B cell (primary cell): ENCODE data around the gene HNRNPLL. TPM values are rescaled to one million over a fixed set of nuclear protein-coding genes. Genes with fewer than 3 reads are reported as not detected.

Experiments used
- ATAC-seq: fragments of 200-7000 bp; cut with Tn5 transposase; one replicate; pipeline ENCODE4 v1.10.0; 2021; ENCODE audit warnings: low read depth, mild to moderate bottlenecking, moderate number of reproducible peaks, moderate library complexity
- CTCF ChIA-PET: fragments of 350-600 bp; sonication (Branson Sonifier 250); formaldehyde crosslinking; loops from one replicate; lab custom pipeline; 2021; ENCODE audit warnings: antibody characterized with exemption, inconsistent platforms; lab: Charles Lee
- POLR2A ChIA-PET: fragments of 350-600 bp; sonication (Branson Sonifier 250); formaldehyde crosslinking; loops from one replicate; lab custom pipeline; 2021; ENCODE audit warnings: antibody characterized with exemption; lab: Charles Lee
- DNase-seq: peaks from one replicate; pipeline ENCODE4 v3.0.0; 2013
- H2AFZ ChIP-seq: 2 replicates; pipeline ENCODE4 v1.6.1; 2012; ENCODE audit warnings: mild to moderate bottlenecking, low read depth, low read length; ENCODE audit not compliant: insufficient read depth, poor library complexity, severe bottlenecking
- H3K27ac ChIP-seq, 2 donors: 1 replicate in 1 of 2; 2 replicates in 1 of 2; pipeline ENCODE4 v1.5.1; 2012 to 2013; ENCODE audit warnings: low read length in 2 of 2, mild to moderate bottlenecking in 2 of 2, moderate library complexity in 1 of 2
- H3K27me3 ChIP-seq, 4 experiments: fragments of 200-600 bp in 1 of 4; sonication (generic) in 1 of 4; replicated peaks in 1 of 4; 1 replicate in 2 of 4; 2 replicates in 2 of 4; pipeline versions ENCODE4 v1.6.1 to v1.7.0; 2013 to 2016; ENCODE audit warnings: low read length in 3 of 4, mild to moderate bottlenecking in 2 of 4, mixed read lengths in 1 of 4, moderate library complexity in 1 of 4; ENCODE audit not compliant: insufficient read depth in 4 of 4, control insufficient read depth in 3 of 4; ENCODE audit errors: control extremely low read depth in 1 of 4
- H3K36me3 ChIP-seq, 2 experiments: replicated peaks in 1 of 2; 1 replicate in 1 of 2; 2 replicates in 1 of 2; pipeline versions ENCODE4 v1.6.1 to v1.7.1; 2013; ENCODE audit warnings: low read length in 1 of 2; ENCODE audit not compliant: insufficient read depth in 2 of 2, control insufficient read depth in 1 of 2; ENCODE audit errors: control extremely low read depth in 1 of 2, extremely low read depth in 1 of 2
- H3K4me1 ChIP-seq, 2 donors: fragments of 200-600 bp in 1 of 2; sonication (generic) in 1 of 2; 1 replicate in 1 of 2; 2 replicates in 1 of 2; pipeline versions ENCODE4 v1.5.1 to v1.6.1; 2013 to 2017; ENCODE audit warnings: low read length in 2 of 2; ENCODE audit not compliant: control insufficient read depth in 2 of 2, insufficient read depth in 2 of 2
- H3K4me2 ChIP-seq: replicated peaks from 2 replicates; pipeline ENCODE3; 2012; ENCODE audit warnings: mild to moderate bottlenecking, low read depth, low read length; ENCODE audit not compliant: poor library complexity, severe bottlenecking
- H3K4me3 ChIP-seq, 5 experiments: fragments of 200-600 bp in 1 of 5; sonication (generic) in 1 of 5; 1 replicate in 3 of 5; 2 replicates in 2 of 5; pipeline versions ENCODE4 v1.5.1 to v1.7.0; 2011 to 2016; ENCODE audit warnings: low read length in 4 of 5, mild to moderate bottlenecking in 4 of 5, low read depth in 2 of 5, control low read depth in 1 of 5, moderate library complexity in 1 of 5; ENCODE audit not compliant: insufficient read depth in 1 of 5; ENCODE audit errors: control extremely low read depth in 1 of 5, extremely low read depth in 1 of 5
- H3K79me2 ChIP-seq: fragments of 200-600 bp; sonication (generic); one replicate; pipeline ENCODE4 v1.6.0; 2016; ENCODE audit warnings: low read length; ENCODE audit not compliant: control insufficient read depth, insufficient read depth
- H3K9ac ChIP-seq: fragments of 200-600 bp; sonication (generic); 2 replicates; pipeline ENCODE4 v1.6.1; 2017; ENCODE audit warnings: mild to moderate bottlenecking, low read length, moderate library complexity
- H3K9me3 ChIP-seq, 3 donors: one replicate each; pipeline versions ENCODE4 v1.6.1 to v1.7.1; 2013; ENCODE audit warnings: low read length in 2 of 3; ENCODE audit not compliant: control insufficient read depth in 2 of 3, insufficient read depth in 1 of 3; ENCODE audit errors: control extremely low read depth in 1 of 3
- H4K20me1 ChIP-seq: 2 replicates; pipeline ENCODE4 v1.6.0; 2012; ENCODE audit warnings: mild to moderate bottlenecking, low read length; ENCODE audit not compliant: insufficient read depth, control insufficient read depth, poor library complexity, severe bottlenecking
- H3K27ac Mint-ChIP-seq: one replicate; pipeline ENCODE4 v1.8.0; 2021; ENCODE audit warnings: mixed read lengths
- H3K27me3 Mint-ChIP-seq: one replicate; pipeline ENCODE4 v1.8.0; 2021; ENCODE audit warnings: mixed read lengths
- H3K4me1 Mint-ChIP-seq: one replicate; pipeline ENCODE4 v1.8.0; 2021; ENCODE audit warnings: mixed read lengths
- H3K4me3 Mint-ChIP-seq: one replicate; pipeline ENCODE4 v1.8.0; 2021; ENCODE audit warnings: mixed read lengths
- H3K9me3 Mint-ChIP-seq: one replicate; pipeline ENCODE4 v1.8.0; 2022; ENCODE audit warnings: mixed read lengths; ENCODE audit not compliant: insufficient read depth
- CTCF ChIP-seq: fragments of 200-600 bp; IDR thresholded peaks from one replicate; pipeline ENCODE4 v1.8.0; 2022; ENCODE audit warnings: antibody characterized with exemption, mild to moderate bottlenecking
- EZH2 ChIP-seq: IDR thresholded peaks from 2 replicates; pipeline ENCODE4 v1.6.1; 2012; ENCODE audit warnings: borderline replicate concordance, low read depth, mild to moderate bottlenecking, moderate library complexity, low read length; ENCODE audit not compliant: insufficient read depth, poor library complexity, severe bottlenecking
- WGBS: methylation state at CpG from one replicate; pipeline ENCODE4 v1.1.5; 2013; ENCODE audit warnings: missing lambda C conversion rate; ENCODE audit not compliant: insufficient coverage; 5-methylcytosine and 5-hydroxymethylcytosine counted together
- intact Hi-C: fragments of 100-400 bp; cut with micrococcal nuclease; formaldehyde crosslinking; loops from one replicate; pipeline ENCODE4 v1.10.0; 2022
- polyA plus RNA-seq: library from polyadenylated mRNA; depleted of rRNA; stranded (reverse); fragments of >200 nt; gene quantifications from 2 replicates; pipeline ENCODE4 v1.2.3, GENCODE V29; 2012
- total RNA-seq, 2 donors: library from RNA; stranded (reverse); fragments of 120-200 nt in 1 of 2; gene quantifications; 1 replicate in 1 of 2; 2 replicates in 1 of 2; pipeline versions ENCODE4 v1.2.3 to v1.2.4, GENCODE V29; 2013 to 2022

The HNRNPLL gene
- total and polyA plus RNA-seq, 2 donors (not counting 1 experiment from before 2014, with no cell fraction given) = 2.1 to 6.7 TPM

DNA sequence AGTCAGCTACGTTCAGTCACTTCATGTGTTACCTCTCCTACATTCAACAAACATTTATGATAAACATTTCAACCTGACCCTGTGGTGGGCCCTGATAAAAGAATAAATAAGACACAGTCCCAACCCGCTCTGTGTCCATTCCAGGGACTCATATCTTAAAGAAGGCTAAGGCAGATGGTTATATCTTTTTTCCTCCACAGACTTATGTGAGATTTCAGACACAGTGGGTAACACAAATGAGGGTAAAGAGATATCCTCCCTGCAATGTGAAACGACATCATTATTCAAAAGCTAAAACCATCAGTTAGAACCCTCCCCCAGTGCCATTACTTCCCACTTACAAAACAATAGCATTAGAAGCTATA, 11.1 kb upstream of the HNRNPLL start:
- Histone ChIP-seq H3K27ac (no peak overlapping the region), H3K79me2 (no peaks in the 10 kb centered on the region), H3K4me2 (no peak overlapping the region), H4K20me1 (no peaks in the 10 kb centered on the region), H3K9me3 (peaks cover 0 to 4% (median 0%) of the 10 kb centered on the region in 3 donors), H2AFZ (no peak overlapping the region), H3K4me1 (no peaks in the 10 kb centered on the region), H3K4me3 (no peak overlapping the region), H3K27me3 (peaks cover 2 to 61% (median 56%) of the 10 kb centered on the region in 4 experiments), H3K36me3 (no peaks in the 10 kb centered on the region), H3K9ac (no peak overlapping the region)
- DNase-seq (no peak), ATAC-seq (no peak)
- ChIA-PET CTCF (interaction anchor here (1.3 to 1.4 kb wide), 2 partner anchors 32 to 39 kb away, joined by 3 to 5 read pairs; no protein-coding TSS in a partner anchor), POLR2A (no interaction called here)
- no peak overlapping the region for H3K4me3 Mint-ChIP-seq
- H3K27ac Mint-ChIP-seq = no peak overlapping the region
- TF ChIP-seq CTCF (no peak), EZH2 (no peak)
- intact Hi-C loops = no loop called here
- 100% methylated on average over 1 of the region's 3 CpGs for WGBS
- H3K9me3 Mint-ChIP-seq = no peaks in the 10 kb centered on the region
- H3K4me1 Mint-ChIP-seq = peaks cover 1% of the 10 kb centered on the region
- H3K27me3 Mint-ChIP-seq = peaks cover 84% of the 10 kb centered on the region

DNA sequence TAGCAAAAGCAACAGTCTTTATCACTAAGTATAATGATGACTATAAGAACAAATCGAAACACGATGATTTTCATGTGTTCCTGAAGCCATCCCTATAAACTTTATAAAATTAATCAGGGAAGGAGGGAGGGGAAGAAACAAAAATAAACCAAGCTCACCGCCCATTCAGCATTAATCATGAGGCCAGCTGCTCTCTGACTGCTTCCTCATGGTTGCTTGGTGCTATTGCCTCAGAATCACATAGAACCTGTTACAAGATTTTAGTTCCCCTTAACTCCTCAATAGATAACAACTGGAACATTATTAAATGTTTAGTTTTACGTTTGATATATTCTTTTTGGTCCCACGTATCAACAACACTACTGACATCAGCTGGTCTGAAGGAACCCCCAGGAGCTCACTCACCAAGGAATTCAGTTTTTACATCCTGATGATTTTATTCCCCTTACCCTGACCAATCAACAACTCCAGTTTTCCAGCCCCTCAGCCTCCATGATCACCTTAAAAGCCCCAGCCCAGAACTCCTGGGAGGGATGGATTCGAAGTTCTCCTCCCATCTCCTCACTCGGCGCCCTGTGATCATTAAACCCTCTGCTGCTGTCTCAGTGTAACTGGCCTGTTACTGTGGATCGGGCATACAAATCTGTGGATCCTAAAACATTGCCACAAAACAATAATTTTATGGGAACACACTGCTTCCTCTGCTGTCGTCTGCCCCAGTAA, 10.6 kb upstream of the HNRNPLL start:
- POLR2A ChIA-PET = interaction anchor here (0.6 kb wide), 1 partner anchor 120 kb away, joined by 4 read pairs; no protein-coding TSS in a partner anchor
- H3K79me2 ChIP-seq = no peaks in the 10 kb centered on the region
- no peak overlapping the region for H3K9ac ChIP-seq
- H3K27ac ChIP-seq = no peak overlapping the region
- no peaks in the 10 kb centered on the region for H4K20me1 ChIP-seq
- intact Hi-C loops = no loop called here
- CTCF ChIA-PET = interaction anchor here (1.3 to 1.4 kb wide), 2 partner anchors 32 to 38 kb away, joined by 3 to 5 read pairs; no protein-coding TSS in a partner anchor
- 75% methylated on average over 5 of the region's 10 CpGs for WGBS
- no peak overlapping the region for H3K4me2 ChIP-seq
- no peak overlapping the region for H3K4me3 ChIP-seq
- peaks cover 2 to 61% (median 58%) of the 10 kb centered on the region in 4 experiments for H3K27me3 ChIP-seq
- H3K9me3 ChIP-seq = peaks cover 0 to 5% (median 0%) of the 10 kb centered on the region in 3 donors
- no peak overlapping the region for H3K27ac Mint-ChIP-seq
- no peak overlapping the region for H3K4me3 Mint-ChIP-seq
- peaks cover 81% of the 10 kb centered on the region for H3K27me3 Mint-ChIP-seq
- no peak for TF ChIP-seq EZH2
- TF ChIP-seq CTCF = no peak
- H3K9me3 Mint-ChIP-seq = no peaks in the 10 kb centered on the region
- ATAC-seq (no peak), DNase-seq (no peak)
- H3K36me3 ChIP-seq = no peaks in the 10 kb centered on the region
- H3K4me1 ChIP-seq = no peaks in the 10 kb centered on the region
- no peak overlapping the region for H2AFZ ChIP-seq
- H3K4me1 Mint-ChIP-seq = peaks cover 1% of the 10 kb centered on the region
